ENCODE data around the gene PAM.

PAM gene

DNA sequence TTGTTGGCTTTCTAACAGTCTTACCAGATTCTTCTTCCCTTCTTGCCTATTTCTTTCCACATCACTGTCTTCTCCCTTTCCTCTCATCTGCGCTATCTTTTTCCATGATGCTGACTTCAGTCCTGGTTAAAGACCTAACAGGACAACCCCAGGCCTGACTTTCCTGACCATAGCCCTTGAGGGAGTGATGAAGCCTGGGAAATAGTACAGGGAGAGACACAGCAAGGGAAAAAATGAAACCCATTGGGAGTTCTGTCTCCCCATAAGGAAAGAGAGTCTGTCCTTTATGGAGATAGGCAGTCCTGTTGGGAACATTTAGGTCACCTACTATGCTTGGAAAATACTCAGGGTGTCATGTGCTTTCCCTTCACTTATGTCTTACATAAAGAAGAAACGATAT is 272.2 kb downstream of the PAM start:
- Histone ChIP-seq H3K27me3 (ENCODE audit: insufficient read depth, low read depth, severe bottlenecking) (no peaks in the 10 kb centered on the region), H3K36me3 (no peaks in the 10 kb centered on the region), H3K9me3 (ENCODE audit: severe bottlenecking) (no peaks in the 10 kb centered on the region), H3K4me3 (ENCODE audit: low read depth, low read length) (no peak overlapping the region), H3K27ac (no peak overlapping the region)
- no peak for DNase-seq
- TF ChIP-seq, protein P1, sequence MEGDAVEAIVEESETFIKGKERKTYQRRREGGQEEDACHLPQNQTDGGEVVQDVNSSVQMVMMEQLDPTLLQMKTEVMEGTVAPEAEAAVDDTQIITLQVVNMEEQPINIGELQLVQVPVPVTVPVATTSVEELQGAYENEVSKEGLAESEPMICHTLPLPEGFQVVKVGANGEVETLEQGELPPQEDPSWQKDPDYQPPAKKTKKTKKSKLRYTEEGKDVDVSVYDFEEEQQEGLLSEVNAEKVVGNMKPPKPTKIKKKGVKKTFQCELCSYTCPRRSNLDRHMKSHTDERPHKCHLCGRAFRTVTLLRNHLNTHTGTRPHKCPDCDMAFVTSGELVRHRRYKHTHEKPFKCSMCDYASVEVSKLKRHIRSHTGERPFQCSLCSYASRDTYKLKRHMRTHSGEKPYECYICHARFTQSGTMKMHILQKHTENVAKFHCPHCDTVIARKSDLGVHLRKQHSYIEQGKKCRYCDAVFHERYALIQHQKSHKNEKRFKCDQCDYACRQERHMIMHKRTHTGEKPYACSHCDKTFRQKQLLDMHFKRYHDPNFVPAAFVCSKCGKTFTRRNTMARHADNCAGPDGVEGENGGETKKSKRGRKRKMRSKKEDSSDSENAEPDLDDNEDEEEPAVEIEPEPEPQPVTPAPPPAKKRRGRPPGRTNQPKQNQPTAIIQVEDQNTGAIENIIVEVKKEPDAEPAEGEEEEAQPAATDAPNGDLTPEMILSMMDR (IDR thresholded peaks at IDR 0.05; ENCODE audit: low read depth, low read length): no peak

DNA sequence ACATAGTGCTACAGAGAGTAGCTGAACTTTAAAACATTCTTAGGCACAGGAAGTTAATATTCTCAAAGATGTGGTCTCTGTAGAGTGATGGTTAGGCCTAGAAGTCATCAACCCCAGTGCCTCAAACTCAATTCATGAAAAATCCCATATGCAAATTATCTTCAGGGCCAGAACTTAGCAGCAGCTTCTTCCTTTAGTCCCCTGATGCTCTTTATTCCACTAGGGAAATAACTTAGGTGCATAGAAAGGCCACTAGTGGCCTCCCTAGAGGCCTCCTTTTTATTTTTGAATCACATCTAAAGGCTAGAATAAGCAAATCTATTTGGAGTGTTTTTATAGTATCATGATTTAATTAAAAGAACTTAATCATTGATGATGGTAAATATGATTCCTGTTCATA is 276.5 kb downstream of the PAM start:
- TF ChIP-seq, protein P1 (IDR thresholded peaks at IDR 0.05; ENCODE audit: low read depth, low read length): 0 out of 2 replicates have a peak, but pooled peaks have one; percentile 5
- Histone ChIP-seq H3K27ac (no peak overlapping the region), H3K36me3 (no peaks in the 10 kb centered on the region), H3K27me3 (ENCODE audit: insufficient read depth, low read depth, severe bottlenecking) (no peaks in the 10 kb centered on the region), H3K9me3 (ENCODE audit: severe bottlenecking) (no peaks in the 10 kb centered on the region), H3K4me3 (ENCODE audit: low read depth, low read length) (no peak overlapping the region)
- no peak for DNase-seq

DNA sequence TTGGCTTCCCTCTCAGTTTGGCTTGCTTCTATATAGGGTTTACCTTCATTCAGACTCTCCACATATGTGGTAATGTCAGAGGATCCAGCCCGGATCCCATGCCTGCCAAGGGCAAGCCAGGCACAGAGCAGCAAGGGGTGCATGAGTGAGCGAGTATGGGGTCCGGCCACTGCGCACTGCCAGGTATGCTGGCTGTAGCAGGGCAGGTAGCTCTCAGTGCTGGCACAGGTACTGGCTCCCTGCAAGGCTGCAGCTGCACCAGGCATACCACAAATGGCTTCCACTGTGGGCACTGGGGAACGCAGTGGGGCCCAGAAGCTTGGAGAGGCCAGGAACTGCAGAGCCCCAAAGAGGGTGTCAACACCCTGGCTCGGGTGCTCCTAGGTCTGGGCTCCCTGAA is 278.6 kb downstream of the PAM start:
- no peak for DNase-seq
- no peaks in the 10 kb centered on the region for H3K27me3 ChIP-seq (ENCODE audit: insufficient read depth, low read depth, severe bottlenecking)
- H3K36me3 ChIP-seq: no peaks in the 10 kb centered on the region
- no peaks in the 10 kb centered on the region for H3K9me3 ChIP-seq (ENCODE audit: severe bottlenecking)
- H3K27ac ChIP-seq: no peak overlapping the region
- TF ChIP-seq, protein P1 (IDR thresholded peaks at IDR 0.05; ENCODE audit: low read depth, low read length): no peak
- no peak overlapping the region for H3K4me3 ChIP-seq (ENCODE audit: low read depth, low read length)

DNA sequence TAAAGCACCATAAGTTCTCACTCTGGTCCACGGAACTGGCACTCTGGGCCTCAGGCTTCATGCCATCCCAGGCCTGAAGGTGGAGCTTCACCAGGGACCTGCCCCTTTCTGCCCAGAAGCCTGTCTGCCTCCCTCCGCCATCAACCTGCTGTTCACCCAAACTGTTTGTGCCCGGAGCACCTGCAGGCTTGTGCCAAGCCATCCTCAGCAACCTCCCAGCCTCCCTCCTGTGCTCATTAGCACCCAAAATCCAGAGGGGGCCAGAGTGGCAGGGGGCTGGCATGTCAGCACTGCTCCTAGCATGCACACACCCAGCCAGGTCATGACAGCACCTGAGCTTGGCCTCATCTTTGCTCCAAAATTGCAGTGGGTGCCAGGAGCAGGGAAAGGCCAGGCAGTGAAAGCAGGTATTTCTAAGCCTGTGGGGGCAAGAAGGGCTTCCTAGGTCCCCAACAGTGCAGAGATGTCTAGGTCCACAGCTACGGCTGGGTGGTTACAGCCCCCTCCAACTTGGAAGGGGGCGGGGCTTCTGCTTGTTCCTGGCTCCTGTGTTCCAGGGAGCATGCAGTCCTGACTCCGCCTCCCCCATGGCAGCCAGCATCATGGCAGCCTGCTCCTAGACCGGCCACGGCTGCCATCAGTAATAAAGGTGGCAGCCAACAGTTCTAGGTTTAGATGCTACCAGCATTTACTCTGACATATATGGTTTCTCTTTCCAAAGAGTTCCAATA is 279.7 kb downstream of the PAM start:
- no peaks in the 10 kb centered on the region for H3K36me3 ChIP-seq
- TF ChIP-seq, protein P1 (IDR thresholded peaks at IDR 0.05; ENCODE audit: low read depth, low read length): no peak
- no peak for DNase-seq
- no peaks in the 10 kb centered on the region for H3K9me3 ChIP-seq (ENCODE audit: severe bottlenecking)
- no peak overlapping the region for H3K4me3 ChIP-seq (ENCODE audit: low read depth, low read length)
- no peaks in the 10 kb centered on the region for H3K27me3 ChIP-seq (ENCODE audit: insufficient read depth, low read depth, severe bottlenecking)
- no peak overlapping the region for H3K27ac ChIP-seq

DNA sequence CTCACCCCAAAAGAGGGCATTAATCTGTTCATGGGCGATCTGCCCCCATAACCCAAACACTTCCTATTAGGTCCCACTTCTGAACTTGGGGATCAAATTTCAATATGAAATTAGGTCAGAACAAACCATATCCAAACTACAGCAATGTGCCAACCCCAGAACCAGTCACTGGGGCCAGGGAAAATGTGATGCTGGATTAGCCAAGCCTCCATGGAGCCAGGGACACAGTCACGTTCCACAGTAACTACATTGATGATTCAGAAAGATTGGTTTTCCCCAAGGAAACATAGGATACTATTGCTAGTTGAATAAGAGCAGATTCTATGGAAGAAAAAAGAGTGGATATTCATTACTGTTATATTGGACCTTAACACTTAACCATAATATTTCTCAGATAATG is 280.6 kb downstream of the PAM start:
- TF ChIP-seq, protein P1 (IDR thresholded peaks at IDR 0.05; ENCODE audit: low read depth, low read length): no peak
- no peak overlapping the region for H3K4me3 ChIP-seq (ENCODE audit: low read depth, low read length)
- H3K27ac ChIP-seq: no peak overlapping the region
- H3K36me3 ChIP-seq: no peaks in the 10 kb centered on the region
- no peaks in the 10 kb centered on the region for H3K9me3 ChIP-seq (ENCODE audit: severe bottlenecking)
- no peaks in the 10 kb centered on the region for H3K27me3 ChIP-seq (ENCODE audit: insufficient read depth, low read depth, severe bottlenecking)
- DNase-seq: no peak

DNA sequence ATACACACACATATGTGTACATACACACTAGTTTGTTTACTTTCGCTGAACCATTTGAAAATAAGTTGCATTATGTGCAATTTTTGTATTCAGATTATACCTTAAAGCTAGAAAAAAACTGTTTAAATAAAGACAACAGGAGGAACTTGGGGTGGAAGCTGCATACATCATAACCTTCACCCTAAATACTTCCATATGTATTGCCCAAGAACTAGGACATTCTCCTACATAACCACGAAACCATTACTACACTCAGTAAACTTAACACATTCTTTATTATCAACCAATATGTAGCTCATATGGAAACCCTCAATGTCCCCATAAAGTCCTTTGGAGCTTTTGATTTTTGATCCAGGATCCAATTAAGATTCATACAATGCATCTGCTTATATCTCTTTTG is 281.5 kb downstream of the PAM start:
- no peaks in the 10 kb centered on the region for H3K9me3 ChIP-seq (ENCODE audit: severe bottlenecking)
- no peak for DNase-seq
- no peak overlapping the region for H3K4me3 ChIP-seq (ENCODE audit: low read depth, low read length)
- H3K27me3 ChIP-seq (ENCODE audit: insufficient read depth, low read depth, severe bottlenecking): no peaks in the 10 kb centered on the region
- no peak overlapping the region for H3K27ac ChIP-seq
- no peaks in the 10 kb centered on the region for H3K36me3 ChIP-seq
- TF ChIP-seq, protein P1 (IDR thresholded peaks at IDR 0.05; ENCODE audit: low read depth, low read length): no peak

All from WERI-Rb-1 (cell line).